ENCODE data around the gene TIGD2.

GRCh38 chr4:89152972-89153371 is 41.6 kb downstream of the TIGD2 start:
- TF ChIP-seq CTCF (IDR thresholded peaks at IDR 0.05) = no peak
- no peak for TF ChIP-seq POLR2A (IDR thresholded peaks at IDR 0.05)
